CD14-positive monocyte (primary cell): ENCODE results near the gene SPAG9. TPM values are rescaled to one million over a fixed set of nuclear protein-coding genes. Genes with fewer than 3 reads are reported as not detected.

Experiments used
- DNase-seq, 3 donors: peaks; one replicate each; pipeline ENCODE4 v3.0.0-alpha.2; 2011 to 2022
- H2AFZ ChIP-seq: 2 replicates; pipeline ENCODE4 v1.6.0; 2012; ENCODE audit warnings: mild to moderate bottlenecking, low read depth, low read length, inconsistent platforms; ENCODE audit not compliant: insufficient read depth, poor library complexity, severe bottlenecking
- H3K27ac ChIP-seq, 2 donors: 1 replicate in 1 of 2; 2 replicates in 1 of 2; pipeline ENCODE4 v1.5.1; 2012 to 2013; ENCODE audit warnings: low read length in 2 of 2, control low read depth in 1 of 2, inconsistent platforms in 1 of 2, low read depth in 1 of 2, mild to moderate bottlenecking in 1 of 2
- H3K27me3 ChIP-seq, 2 donors: one replicate each; pipeline versions ENCODE4 v1.6.0 to v1.6.1; 2011 to 2013; ENCODE audit warnings: low read length in 2 of 2; ENCODE audit not compliant: control insufficient read depth in 2 of 2, insufficient read depth in 2 of 2
- H3K36me3 ChIP-seq, 2 donors: replicated peaks in 1 of 2; 1 replicate in 1 of 2; 2 replicates in 1 of 2; pipeline versions ENCODE4 v1.5.1 to v1.6.1; 2012 to 2013; ENCODE audit warnings: low read length in 2 of 2, control low read depth in 1 of 2, inconsistent platforms in 1 of 2, mild to moderate bottlenecking in 1 of 2; ENCODE audit not compliant: insufficient read depth in 2 of 2, control insufficient read depth in 1 of 2
- H3K4me1 ChIP-seq, 2 donors: 1 replicate in 1 of 2; 2 replicates in 1 of 2; pipeline versions ENCODE4 v1.5.1 to v1.6.1; 2012 to 2013; ENCODE audit warnings: low read length in 2 of 2, control low read depth in 1 of 2, inconsistent platforms in 1 of 2, mild to moderate bottlenecking in 1 of 2, moderate library complexity in 1 of 2; ENCODE audit not compliant: insufficient read depth in 2 of 2, control insufficient read depth in 1 of 2
- H3K4me2 ChIP-seq: replicated peaks from 2 replicates; pipeline ENCODE3; 2012; ENCODE audit warnings: low read length, moderate library complexity, mild to moderate bottlenecking; ENCODE audit not compliant: poor library complexity, severe bottlenecking; ENCODE audit errors: extremely low read depth
- H3K4me3 ChIP-seq, 3 experiments: fragments of 200-600 bp in 1 of 3; sonication (generic) in 1 of 3; replicated peaks in 1 of 3; 1 replicate in 2 of 3; 2 replicates in 1 of 3; pipeline ENCODE4 v1.5.1; 2011 to 2013; ENCODE audit warnings: low read length in 3 of 3, mild to moderate bottlenecking in 3 of 3, control low read depth in 2 of 3, low read depth in 2 of 3, inconsistent platforms in 1 of 3, moderate library complexity in 1 of 3
- H3K79me2 ChIP-seq: 2 replicates; pipeline ENCODE4 v1.6.0; 2012; ENCODE audit warnings: mild to moderate bottlenecking, control low read depth, inconsistent platforms, low read length, moderate library complexity; ENCODE audit not compliant: insufficient read depth
- H3K9ac ChIP-seq: 2 replicates; pipeline ENCODE4 v1.6.0; 2017; ENCODE audit warnings: low read length, mild to moderate bottlenecking; ENCODE audit not compliant: insufficient read depth, poor library complexity, severe bottlenecking
- H3K9me3 ChIP-seq, 2 donors: replicated peaks in 1 of 2; 1 replicate in 1 of 2; 2 replicates in 1 of 2; pipeline versions ENCODE4 v1.5.1 to v1.6.1; 2012 to 2013; ENCODE audit warnings: low read length in 2 of 2, control low read depth in 1 of 2; ENCODE audit not compliant: control insufficient read depth in 1 of 2, insufficient read depth in 1 of 2
- H4K20me1 ChIP-seq: 2 replicates; pipeline ENCODE4 v1.6.0; 2012; ENCODE audit warnings: mild to moderate bottlenecking, low read length, control low read depth, moderate library complexity; ENCODE audit not compliant: insufficient read depth
- H3K27ac Mint-ChIP-seq, 7 donors: one replicate each; pipeline ENCODE4 v1.8.0; 2020; ENCODE audit warnings: mild to moderate bottlenecking in 7 of 7, mixed read lengths in 7 of 7, moderate library complexity in 6 of 7, inconsistent platforms in 2 of 7
- H3K27me3 Mint-ChIP-seq, 3 donors: one replicate each; pipeline ENCODE4 v1.8.0; 2021 to 2022; ENCODE audit warnings: low read depth in 3 of 3, mild to moderate bottlenecking in 3 of 3, mixed read lengths in 3 of 3, moderate library complexity in 3 of 3, inconsistent platforms in 1 of 3
- H3K36me3 Mint-ChIP-seq, 2 donors: one replicate each; pipeline ENCODE4 v1.8.0; 2020; ENCODE audit warnings: mixed read lengths in 2 of 2, inconsistent platforms in 1 of 2, mild to moderate bottlenecking in 1 of 2
- H3K4me1 Mint-ChIP-seq: one replicate; pipeline ENCODE4 v1.8.0; 2020; ENCODE audit warnings: mild to moderate bottlenecking, mixed read lengths
- H3K4me3 Mint-ChIP-seq, 2 donors: one replicate each; pipeline ENCODE4 v1.8.0; 2020; ENCODE audit warnings: mild to moderate bottlenecking in 2 of 2, mixed read lengths in 2 of 2, moderate library complexity in 1 of 2
- H3K9me3 Mint-ChIP-seq, 7 donors: one replicate each; pipeline ENCODE4 v1.8.0; 2020 to 2022; ENCODE audit warnings: mixed read lengths in 7 of 7, mild to moderate bottlenecking in 6 of 7, moderate library complexity in 6 of 7, inconsistent platforms in 2 of 7
- CTCF ChIP-seq: fragments of 200-600 bp; IDR thresholded peaks from one replicate; pipeline ENCODE4 v1.8.0; 2022; ENCODE audit warnings: antibody characterized with exemption, mild to moderate bottlenecking
- WGBS: methylation state at CpG from one replicate; pipeline ENCODE4 v1.1.5; 2013; ENCODE audit warnings: missing lambda C conversion rate; ENCODE audit not compliant: insufficient coverage; 5-methylcytosine and 5-hydroxymethylcytosine counted together
- intact Hi-C, 2 donors: fragments of 100-400 bp; cut with micrococcal nuclease; formaldehyde crosslinking; loops; one replicate each; pipeline versions ENCODE4 v1.15.0 to v1.15.1; 2023
- polyA plus RNA-seq, 3 donors: library from polyadenylated mRNA; depleted of rRNA in 1 of 3; unstranded in 2 of 3; stranded (reverse) in 1 of 3; fragments of 300-500 nt in 2 of 3; fragments of >200 nt in 1 of 3; fragmentation: Illumina TruSeq in 2 of 3; gene quantifications; 1 replicate in 2 of 3; 2 replicates in 1 of 3; pipeline ENCODE4 v1.2.3, GENCODE V29; 2012 to 2021

Gene SPAG9
- polyA plus RNA-seq, 3 donors, result 4.9 to 33.1 (median 8.5) TPM

GRCh38 chr17:51076821-51077220 lies 43.8 kb downstream of the SPAG9 start:
- TF ChIP-seq CTCF, result no peak
- H3K27ac Mint-ChIP-seq, result no peak overlapping the region
- H3K27me3 Mint-ChIP-seq, result no peaks in the 10 kb centered on the region
- no peak overlapping the region for H2AFZ ChIP-seq
- H3K4me1 Mint-ChIP-seq, result peaks cover 14% of the 10 kb centered on the region
- no peaks in the 10 kb centered on the region for H3K9me3 ChIP-seq
- peaks cover 0 to 2% (median 0%) of the 10 kb centered on the region in 7 donors for H3K9me3 Mint-ChIP-seq
- H3K4me2 ChIP-seq, result no peak overlapping the region
- peaks cover 9 to 14% of the 10 kb centered on the region in 2 donors for H3K4me1 ChIP-seq
- peaks cover 20 to 46% of the 10 kb centered on the region in 2 donors for H3K36me3 ChIP-seq
- H3K9ac ChIP-seq, result no peak overlapping the region
- H4K20me1 ChIP-seq, result peaks cover 54% of the 10 kb centered on the region
- no peak overlapping the region for H3K4me3 Mint-ChIP-seq
- DNase-seq, result no peak
- H3K79me2 ChIP-seq, result peaks cover 48% of the 10 kb centered on the region
- no peak overlapping the region for H3K4me3 ChIP-seq
- WGBS, result 97% methylated on average over 3 of the region's 3 CpGs
- H3K36me3 Mint-ChIP-seq, result peaks cover 29 to 45% of the 10 kb centered on the region in 2 donors
- intact Hi-C loops, result no loop called here
- no peaks in the 10 kb centered on the region for H3K27me3 ChIP-seq
- H3K27ac ChIP-seq, result no peak overlapping the region

GRCh38 chr17:51071556-51071955 lies 49.1 kb downstream of the SPAG9 start:
- H3K9me3 ChIP-seq, result no peaks in the 10 kb centered on the region
- Mint-ChIP-seq H3K4me1 (peaks cover 20% of the 10 kb centered on the region), H3K4me3 (no peak overlapping the region), H3K36me3 (peaks cover 13 to 22% of the 10 kb centered on the region in 2 donors), H3K27ac (peak overlapping the region in 2 of 7 donors; percentile 13 to 46), H3K9me3 (no peaks in the 10 kb centered on the region), H3K27me3 (peaks cover 0 to 1% (median 0%) of the 10 kb centered on the region in 3 donors)
- intact Hi-C loops, result no loop called here
- H3K79me2 ChIP-seq, result peaks cover 43% of the 10 kb centered on the region
- TF ChIP-seq CTCF, result no peak
- peaks cover 51% of the 10 kb centered on the region for H4K20me1 ChIP-seq
- H3K9ac ChIP-seq, result no peak overlapping the region
- H3K4me3 ChIP-seq, result peak overlapping the region in 1 of 3 experiments; percentile 49
- H3K36me3 ChIP-seq, result peaks cover 1 to 10% of the 10 kb centered on the region in 2 donors
- no peak overlapping the region for H2AFZ ChIP-seq
- no peaks in the 10 kb centered on the region for H3K27me3 ChIP-seq
- H3K4me1 ChIP-seq, result peaks cover 7 to 21% of the 10 kb centered on the region in 2 donors
- DNase-seq, result no peak
- H3K27ac ChIP-seq, result peak overlapping the region in 1 of 2 donors; percentile 15
- peak overlapping the region; percentile 53 for H3K4me2 ChIP-seq
